ENCODE data around the gene FABP7.

DNA sequence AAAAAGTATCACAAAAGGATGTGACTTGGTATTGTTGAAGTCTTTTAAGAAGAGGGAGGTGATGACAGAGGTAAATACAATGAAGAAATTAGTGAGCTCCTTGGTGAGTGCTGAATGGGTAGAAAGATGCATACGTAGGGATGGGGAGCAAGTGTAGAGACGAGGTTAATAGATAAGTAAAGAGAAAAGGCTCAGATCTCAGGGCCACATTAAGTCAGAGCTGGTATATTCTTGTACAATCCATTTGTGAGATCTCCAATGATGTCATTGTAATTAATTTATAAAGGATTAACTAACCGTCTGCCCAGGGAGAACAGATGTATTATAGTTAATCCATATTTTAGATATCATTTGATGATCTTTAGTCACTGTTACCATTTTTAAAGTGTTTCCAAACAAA is 52.9 kb downstream of the FABP7 start:
- TF ChIP-seq POLR2A (IDR thresholded peaks at IDR 0.05; ENCODE audit: low read depth): no peak
- TF ChIP-seq, protein P1, sequence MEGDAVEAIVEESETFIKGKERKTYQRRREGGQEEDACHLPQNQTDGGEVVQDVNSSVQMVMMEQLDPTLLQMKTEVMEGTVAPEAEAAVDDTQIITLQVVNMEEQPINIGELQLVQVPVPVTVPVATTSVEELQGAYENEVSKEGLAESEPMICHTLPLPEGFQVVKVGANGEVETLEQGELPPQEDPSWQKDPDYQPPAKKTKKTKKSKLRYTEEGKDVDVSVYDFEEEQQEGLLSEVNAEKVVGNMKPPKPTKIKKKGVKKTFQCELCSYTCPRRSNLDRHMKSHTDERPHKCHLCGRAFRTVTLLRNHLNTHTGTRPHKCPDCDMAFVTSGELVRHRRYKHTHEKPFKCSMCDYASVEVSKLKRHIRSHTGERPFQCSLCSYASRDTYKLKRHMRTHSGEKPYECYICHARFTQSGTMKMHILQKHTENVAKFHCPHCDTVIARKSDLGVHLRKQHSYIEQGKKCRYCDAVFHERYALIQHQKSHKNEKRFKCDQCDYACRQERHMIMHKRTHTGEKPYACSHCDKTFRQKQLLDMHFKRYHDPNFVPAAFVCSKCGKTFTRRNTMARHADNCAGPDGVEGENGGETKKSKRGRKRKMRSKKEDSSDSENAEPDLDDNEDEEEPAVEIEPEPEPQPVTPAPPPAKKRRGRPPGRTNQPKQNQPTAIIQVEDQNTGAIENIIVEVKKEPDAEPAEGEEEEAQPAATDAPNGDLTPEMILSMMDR (IDR thresholded peaks at IDR 0.05): no peak

Measured in esophagus muscularis mucosa (tissue), 3 donors.